ENCODE measurements around the gene GRIP2. TPM values are rescaled to one million over a fixed set of nuclear protein-coding genes. Genes with fewer than 3 reads are reported as not detected.

The GRIP2 gene
- total RNA-seq, result 8.9 TPM

DNA sequence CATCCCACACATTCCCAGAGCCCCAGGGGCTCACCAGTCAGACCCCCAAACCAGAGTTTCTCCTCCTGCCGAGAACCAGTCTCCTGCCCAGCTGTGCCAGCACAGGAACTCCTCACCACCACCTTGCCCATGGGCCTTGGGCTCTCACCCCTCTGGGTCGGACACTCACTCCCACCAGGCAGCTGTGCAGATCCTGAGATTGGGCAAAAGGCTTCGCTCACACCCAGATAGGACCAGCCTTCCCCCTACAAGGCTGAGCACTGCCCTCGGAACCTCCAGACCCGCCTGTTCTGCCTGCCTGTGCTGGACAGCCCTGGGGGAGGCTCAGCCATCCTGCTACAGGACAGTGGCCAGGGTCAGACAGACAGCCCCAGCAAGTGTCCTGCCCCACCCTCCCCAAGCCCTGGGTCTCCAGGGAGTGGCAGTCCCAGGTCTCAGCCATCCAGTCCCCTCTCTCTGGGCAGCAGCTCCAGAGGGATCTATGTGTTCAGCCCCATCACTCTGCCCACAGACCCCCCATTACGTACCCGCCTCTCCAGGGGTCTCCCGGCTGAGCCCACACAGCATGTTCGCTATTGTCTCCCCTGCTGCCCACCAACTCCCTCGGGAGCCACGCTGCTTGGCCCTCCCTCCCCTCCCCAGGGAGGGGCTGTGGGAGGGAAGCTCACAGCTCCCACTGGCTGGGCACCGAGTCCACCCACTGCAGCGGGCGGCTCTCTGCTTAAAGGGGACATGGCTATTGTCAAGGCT, at the start of gene GRIP2:
Gene GRIP2 (minus strand): TSS at position 601 of the 750 bp plus-strand sequence. CDS start 34 bp downstream, at position 567.
- Histone ChIP-seq H3K36me3 (ENCODE audit: control insufficient read depth in 3 of 3, insufficient read depth in 3 of 3, low read length in 3 of 3) (peaks cover 0 to 6% (median 5%) of the 10 kb centered on the region in 3 donors), H3K9me3 (ENCODE audit: control insufficient read depth in 3 of 3, low read length in 3 of 3) (no peaks in the 10 kb centered on the region), H3K27ac (ENCODE audit: low read depth, low read length) (peak within 1 kb of the TSS; percentile 92), H3K27me3 (ENCODE audit: control insufficient read depth in 3 of 3, insufficient read depth in 3 of 3, low read length in 3 of 3) (no peaks in the 10 kb centered on the region), H3K9ac (ENCODE audit: low read depth in 1 of 3, low read length in 3 of 3) (peak within 1 kb of the TSS; percentile 85 to 98 (median 91)), H3K4me1 (ENCODE audit: control insufficient read depth in 3 of 3, insufficient read depth in 3 of 3, low read length in 3 of 3) (peaks cover 85 to 92% (median 87%) of the 10 kb centered on the region in 3 donors), H3K4me3 (ENCODE audit: low read length in 3 of 3) (peak within 1 kb of the TSS; percentile 80 to 93 (median 83))

- no peaks in the 10 kb centered on the region for H3K36me3 ChIP-seq (ENCODE audit: control insufficient read depth in 3 of 3, insufficient read depth in 3 of 3, low read length in 3 of 3)
- peaks cover 0 to 20% (median 13%) of the 10 kb centered on the region in 3 donors for H3K27me3 ChIP-seq (ENCODE audit: control insufficient read depth in 3 of 3, insufficient read depth in 3 of 3, low read length in 3 of 3)
- no peak overlapping the region for H3K27ac ChIP-seq (ENCODE audit: low read depth, low read length)
- H3K9ac ChIP-seq (ENCODE audit: low read depth in 1 of 3, low read length in 3 of 3), result no peak overlapping the region
- no peaks in the 10 kb centered on the region for H3K4me1 ChIP-seq (ENCODE audit: control insufficient read depth in 3 of 3, insufficient read depth in 3 of 3, low read length in 3 of 3)
- H3K9me3 ChIP-seq (ENCODE audit: control insufficient read depth in 3 of 3, low read length in 3 of 3), result no peaks in the 10 kb centered on the region
- no peak overlapping the region for H3K4me3 ChIP-seq (ENCODE audit: low read length in 3 of 3)
These were observed 48.4 kb upstream of the GRIP2 start for GRCh38 chr3:14588425-14589112.

- H3K27ac ChIP-seq (ENCODE audit: low read depth, low read length), result no peak overlapping the region
- peaks cover 0 to 20% (median 8%) of the 10 kb centered on the region in 3 donors for H3K27me3 ChIP-seq (ENCODE audit: control insufficient read depth in 3 of 3, insufficient read depth in 3 of 3, low read length in 3 of 3)
- H3K9me3 ChIP-seq (ENCODE audit: control insufficient read depth in 3 of 3, low read length in 3 of 3), result no peaks in the 10 kb centered on the region
- H3K4me1 ChIP-seq (ENCODE audit: control insufficient read depth in 3 of 3, insufficient read depth in 3 of 3, low read length in 3 of 3), result no peaks in the 10 kb centered on the region
- H3K4me3 ChIP-seq (ENCODE audit: low read length in 3 of 3), result no peak overlapping the region
- no peaks in the 10 kb centered on the region for H3K36me3 ChIP-seq (ENCODE audit: control insufficient read depth in 3 of 3, insufficient read depth in 3 of 3, low read length in 3 of 3)
- no peak overlapping the region for H3K9ac ChIP-seq (ENCODE audit: low read depth in 1 of 3, low read length in 3 of 3)
These were observed 47.7 kb upstream of the GRIP2 start for GRCh38 chr3:14587740-14588360.

GRCh38 chr3:14586611-14587010, 46.5 kb upstream of the GRIP2 start:
- H3K27me3 ChIP-seq (ENCODE audit: control insufficient read depth in 3 of 3, insufficient read depth in 3 of 3, low read length in 3 of 3), result peaks cover 0 to 16% (median 3%) of the 10 kb centered on the region in 3 donors
- H3K4me3 ChIP-seq (ENCODE audit: low read length in 3 of 3), result no peak overlapping the region
- H3K9me3 ChIP-seq (ENCODE audit: control insufficient read depth in 3 of 3, low read length in 3 of 3), result no peaks in the 10 kb centered on the region
- H3K4me1 ChIP-seq (ENCODE audit: control insufficient read depth in 3 of 3, insufficient read depth in 3 of 3, low read length in 3 of 3), result peaks cover 9 to 12% (median 10%) of the 10 kb centered on the region in 3 donors
- no peaks in the 10 kb centered on the region for H3K36me3 ChIP-seq (ENCODE audit: control insufficient read depth in 3 of 3, insufficient read depth in 3 of 3, low read length in 3 of 3)
- H3K9ac ChIP-seq (ENCODE audit: low read depth in 1 of 3, low read length in 3 of 3), result no peak overlapping the region
- no peak overlapping the region for H3K27ac ChIP-seq (ENCODE audit: low read depth, low read length)

GRCh38 chr3:14583548-14584091, 43.5 kb upstream of the GRIP2 start:
- H3K27ac ChIP-seq (ENCODE audit: low read depth, low read length), result no peak overlapping the region
- H3K9me3 ChIP-seq (ENCODE audit: control insufficient read depth in 3 of 3, low read length in 3 of 3), result no peaks in the 10 kb centered on the region
- no peak overlapping the region for H3K9ac ChIP-seq (ENCODE audit: low read depth in 1 of 3, low read length in 3 of 3)
- H3K27me3 ChIP-seq (ENCODE audit: control insufficient read depth in 3 of 3, insufficient read depth in 3 of 3, low read length in 3 of 3), result peaks cover 0 to 19% (median 3%) of the 10 kb centered on the region in 3 donors
- H3K4me3 ChIP-seq (ENCODE audit: low read length in 3 of 3), result no peak overlapping the region
- H3K4me1 ChIP-seq (ENCODE audit: control insufficient read depth in 3 of 3, insufficient read depth in 3 of 3, low read length in 3 of 3), result peaks cover 14 to 17% (median 15%) of the 10 kb centered on the region in 3 donors
- no peaks in the 10 kb centered on the region for H3K36me3 ChIP-seq (ENCODE audit: control insufficient read depth in 3 of 3, insufficient read depth in 3 of 3, low read length in 3 of 3)

DNA sequence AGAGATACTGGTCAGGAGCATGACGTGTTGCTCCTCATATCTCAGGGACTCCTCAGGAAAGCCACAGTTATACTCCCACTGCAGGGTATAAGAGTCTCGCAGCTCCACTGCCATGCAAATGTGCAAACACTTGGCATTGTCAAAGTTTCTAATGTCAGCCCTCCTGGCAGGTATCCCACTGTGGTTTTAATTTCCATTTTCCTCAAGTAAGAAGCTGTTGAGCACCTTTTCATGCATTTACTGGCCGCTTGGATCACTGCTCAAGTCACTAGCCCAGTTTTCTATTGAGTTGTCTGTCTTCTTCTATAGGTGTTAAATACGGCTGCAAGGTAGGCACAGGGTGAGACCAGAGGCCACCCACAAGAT, 41.9 kb upstream of the GRIP2 start:
- Histone ChIP-seq H3K27ac (ENCODE audit: low read depth, low read length) (no peak overlapping the region), H3K4me1 (ENCODE audit: control insufficient read depth in 3 of 3, insufficient read depth in 3 of 3, low read length in 3 of 3) (peaks cover 14 to 17% (median 15%) of the 10 kb centered on the region in 3 donors), H3K9me3 (ENCODE audit: control insufficient read depth in 3 of 3, low read length in 3 of 3) (no peaks in the 10 kb centered on the region), H3K36me3 (ENCODE audit: control insufficient read depth in 3 of 3, insufficient read depth in 3 of 3, low read length in 3 of 3) (no peaks in the 10 kb centered on the region), H3K9ac (ENCODE audit: low read depth in 1 of 3, low read length in 3 of 3) (no peak overlapping the region), H3K27me3 (ENCODE audit: control insufficient read depth in 3 of 3, insufficient read depth in 3 of 3, low read length in 3 of 3) (peaks cover 0 to 15% (median 3%) of the 10 kb centered on the region in 3 donors), H3K4me3 (ENCODE audit: low read length in 3 of 3) (no peak overlapping the region)

GRCh38 chr3:14581334-14582044, 41.3 kb upstream of the GRIP2 start:
- Histone ChIP-seq H3K27me3 (ENCODE audit: control insufficient read depth in 3 of 3, insufficient read depth in 3 of 3, low read length in 3 of 3) (peaks cover 0 to 15% (median 3%) of the 10 kb centered on the region in 3 donors), H3K9me3 (ENCODE audit: control insufficient read depth in 3 of 3, low read length in 3 of 3) (no peaks in the 10 kb centered on the region), H3K4me3 (ENCODE audit: low read length in 3 of 3) (no peak overlapping the region), H3K27ac (ENCODE audit: low read depth, low read length) (no peak overlapping the region), H3K4me1 (ENCODE audit: control insufficient read depth in 3 of 3, insufficient read depth in 3 of 3, low read length in 3 of 3) (peaks cover 14 to 17% (median 15%) of the 10 kb centered on the region in 3 donors), H3K9ac (ENCODE audit: low read depth in 1 of 3, low read length in 3 of 3) (no peak overlapping the region), H3K36me3 (ENCODE audit: control insufficient read depth in 3 of 3, insufficient read depth in 3 of 3, low read length in 3 of 3) (no peaks in the 10 kb centered on the region)

GRCh38 chr3:14577897-14578296, 37.8 kb upstream of the GRIP2 start:
- H3K4me1 ChIP-seq (ENCODE audit: control insufficient read depth in 3 of 3, insufficient read depth in 3 of 3, low read length in 3 of 3), result peaks cover 14 to 17% (median 15%) of the 10 kb centered on the region in 3 donors
- no peaks in the 10 kb centered on the region for H3K9me3 ChIP-seq (ENCODE audit: control insufficient read depth in 3 of 3, low read length in 3 of 3)
- peaks cover 4 to 30% (median 15%) of the 10 kb centered on the region in 3 donors for H3K27me3 ChIP-seq (ENCODE audit: control insufficient read depth in 3 of 3, insufficient read depth in 3 of 3, low read length in 3 of 3)
- no peaks in the 10 kb centered on the region for H3K36me3 ChIP-seq (ENCODE audit: control insufficient read depth in 3 of 3, insufficient read depth in 3 of 3, low read length in 3 of 3)
- H3K4me3 ChIP-seq (ENCODE audit: low read length in 3 of 3), result no peak overlapping the region
- no peak overlapping the region for H3K9ac ChIP-seq (ENCODE audit: low read depth in 1 of 3, low read length in 3 of 3)
- no peak overlapping the region for H3K27ac ChIP-seq (ENCODE audit: low read depth, low read length)

DNA sequence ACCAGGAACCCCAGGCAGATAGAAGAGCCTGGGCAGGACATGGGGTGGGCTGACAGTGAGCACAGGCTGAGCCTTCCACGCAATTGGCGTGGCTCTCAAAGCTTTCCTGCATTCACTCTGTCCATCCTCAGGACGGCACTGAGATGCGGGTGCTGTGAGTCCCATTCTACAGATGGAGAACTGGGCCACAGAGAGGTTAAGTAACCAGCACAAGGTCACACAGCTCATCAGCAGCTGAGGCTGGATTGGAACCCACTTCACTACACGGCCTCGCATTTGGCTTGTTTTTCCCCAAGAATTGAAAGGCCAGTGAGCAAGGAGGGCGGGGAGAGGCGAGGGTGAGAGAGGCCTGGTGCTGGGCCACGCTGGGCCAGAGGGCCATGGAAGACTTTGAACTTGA, 36.0 kb upstream of the GRIP2 start:
- peaks cover 4 to 37% (median 15%) of the 10 kb centered on the region in 3 donors for H3K27me3 ChIP-seq (ENCODE audit: control insufficient read depth in 3 of 3, insufficient read depth in 3 of 3, low read length in 3 of 3)
- no peak overlapping the region for H3K27ac ChIP-seq (ENCODE audit: low read depth, low read length)
- H3K4me3 ChIP-seq (ENCODE audit: low read length in 3 of 3), result no peak overlapping the region

More for the DNA sequence above, 36.0 kb upstream of the GRIP2 start:
- H3K4me1 ChIP-seq (ENCODE audit: control insufficient read depth in 3 of 3, insufficient read depth in 3 of 3, low read length in 3 of 3), result peaks cover under 1 to 1% (median under 1%) of the 10 kb centered on the region in 3 donors
- H3K9ac ChIP-seq (ENCODE audit: low read depth in 1 of 3, low read length in 3 of 3), result no peak overlapping the region
- no peaks in the 10 kb centered on the region for H3K36me3 ChIP-seq (ENCODE audit: control insufficient read depth in 3 of 3, insufficient read depth in 3 of 3, low read length in 3 of 3)
- H3K9me3 ChIP-seq (ENCODE audit: control insufficient read depth in 3 of 3, low read length in 3 of 3), result no peaks in the 10 kb centered on the region

Data from skeletal muscle tissue (tissue), 4 donors.